SIG-M5 (cell line): ENCODE measurements around the gene SSU72.
"Not testable (repeated sequence)": the region's sequence is repeated elsewhere in the genome, so short reads cannot be mapped to it uniquely, and the experiment has no call there.

Experiments used
- DNase-seq: peaks from one replicate; lab custom pipeline; 2025; lab: John Stamatoyannopoulos, UW

SSU72 gene

DNA sequence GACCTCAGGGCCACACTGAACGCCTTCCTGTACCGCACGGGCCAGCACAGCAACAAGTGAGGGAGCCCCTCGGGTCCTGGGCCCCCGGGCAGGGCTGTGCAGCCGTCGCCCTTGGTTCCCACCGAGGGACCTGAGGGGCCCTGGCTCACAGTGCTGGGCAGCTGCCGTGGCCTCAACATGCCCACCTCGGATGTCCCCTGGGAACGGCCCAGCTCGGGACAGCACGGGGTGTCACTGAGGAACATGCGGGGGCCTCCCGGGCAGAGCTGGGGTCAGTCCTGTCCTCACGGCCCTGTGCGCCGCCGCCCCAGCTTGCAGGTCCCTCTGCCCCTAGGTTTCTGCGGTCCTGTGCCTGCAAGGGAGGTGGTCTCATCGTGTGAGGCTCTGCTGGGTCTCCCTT, 48.2 kb downstream of the SSU72 start:
- DNase-seq, result not testable (repeated sequence)

DNA sequence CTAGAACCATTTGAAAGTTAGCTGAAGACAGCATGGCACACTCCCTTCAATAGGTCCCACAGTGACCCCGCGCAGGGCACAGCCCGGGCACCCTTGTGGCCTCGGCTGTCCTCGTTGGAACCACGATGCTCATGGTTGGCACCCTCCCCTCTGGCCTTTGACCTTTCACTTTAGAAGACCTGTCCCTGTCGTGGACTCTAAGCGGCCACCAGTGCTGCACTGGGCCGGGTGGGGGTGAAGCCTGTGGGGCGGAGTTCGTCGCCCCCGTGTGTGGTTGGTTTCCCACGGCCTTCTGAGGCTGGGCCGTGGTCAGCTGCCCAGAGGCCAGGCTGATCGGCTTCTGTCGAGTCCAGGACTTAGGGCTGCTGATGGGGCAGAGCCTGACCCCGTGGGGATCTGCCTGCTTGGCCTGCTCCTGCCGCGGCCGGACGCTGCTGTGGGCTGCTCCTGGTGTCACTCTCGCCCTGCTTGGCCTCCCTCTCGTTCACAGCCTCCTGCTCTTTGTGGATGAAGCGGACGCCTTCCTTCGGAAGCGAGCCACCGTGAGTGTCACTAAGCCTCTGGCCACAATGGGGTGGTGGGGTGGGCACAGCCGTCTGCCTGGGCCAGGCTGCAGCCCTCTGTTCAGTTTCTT, 49.8 kb downstream of the SSU72 start:
- DNase-seq, result not testable (repeated sequence)

GRCh38 chr1:1523651-1524050, 51.0 kb downstream of the SSU72 start:
- DNase-seq, result not testable (repeated sequence)

GRCh38 chr1:1523226-1523625, 51.4 kb downstream of the SSU72 start:
- not testable (repeated sequence) for DNase-seq

DNA sequence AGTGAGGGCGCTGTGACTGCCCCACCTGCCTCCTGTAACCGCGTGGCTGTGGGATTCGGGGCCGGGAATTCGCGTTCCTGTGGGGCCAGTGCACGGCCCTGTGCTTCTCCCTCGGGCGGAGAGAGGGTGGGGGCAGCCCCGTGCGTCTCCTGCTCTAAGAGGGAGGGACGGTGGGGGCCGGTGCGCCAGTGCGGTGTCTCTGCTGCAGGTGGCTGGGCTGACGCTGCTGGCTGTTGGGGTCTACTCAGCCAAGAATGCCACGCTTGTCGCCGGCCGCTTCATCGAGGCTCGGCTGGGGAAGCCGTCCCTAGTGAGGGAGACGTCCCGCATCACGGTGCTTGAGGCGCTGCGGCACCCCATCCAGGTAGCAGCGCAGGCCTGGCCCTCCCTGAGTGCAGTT, 52.1 kb downstream of the SSU72 start:
- DNase-seq, result not testable (repeated sequence)

DNA sequence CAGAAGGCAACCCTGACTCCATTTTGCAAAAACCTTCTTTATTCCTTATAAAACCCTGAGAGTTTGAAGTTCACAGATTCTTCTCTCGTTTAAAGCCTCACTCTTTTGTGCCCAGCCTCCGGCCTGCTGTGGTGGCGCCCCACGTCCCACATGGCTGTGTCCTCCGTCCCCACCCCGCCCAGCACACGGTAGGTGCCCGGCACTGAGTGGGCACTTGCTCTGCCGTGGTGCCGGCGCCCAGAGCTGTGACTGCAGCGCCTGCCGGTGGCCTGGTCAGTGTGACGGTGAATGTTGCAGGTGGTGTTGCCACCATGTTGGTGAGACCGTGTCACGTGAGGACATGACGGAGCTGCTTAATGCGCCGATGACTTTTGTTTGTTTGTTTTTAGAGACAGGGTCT, 53.3 kb downstream of the SSU72 start:
- DNase-seq, result no peak

DNA sequence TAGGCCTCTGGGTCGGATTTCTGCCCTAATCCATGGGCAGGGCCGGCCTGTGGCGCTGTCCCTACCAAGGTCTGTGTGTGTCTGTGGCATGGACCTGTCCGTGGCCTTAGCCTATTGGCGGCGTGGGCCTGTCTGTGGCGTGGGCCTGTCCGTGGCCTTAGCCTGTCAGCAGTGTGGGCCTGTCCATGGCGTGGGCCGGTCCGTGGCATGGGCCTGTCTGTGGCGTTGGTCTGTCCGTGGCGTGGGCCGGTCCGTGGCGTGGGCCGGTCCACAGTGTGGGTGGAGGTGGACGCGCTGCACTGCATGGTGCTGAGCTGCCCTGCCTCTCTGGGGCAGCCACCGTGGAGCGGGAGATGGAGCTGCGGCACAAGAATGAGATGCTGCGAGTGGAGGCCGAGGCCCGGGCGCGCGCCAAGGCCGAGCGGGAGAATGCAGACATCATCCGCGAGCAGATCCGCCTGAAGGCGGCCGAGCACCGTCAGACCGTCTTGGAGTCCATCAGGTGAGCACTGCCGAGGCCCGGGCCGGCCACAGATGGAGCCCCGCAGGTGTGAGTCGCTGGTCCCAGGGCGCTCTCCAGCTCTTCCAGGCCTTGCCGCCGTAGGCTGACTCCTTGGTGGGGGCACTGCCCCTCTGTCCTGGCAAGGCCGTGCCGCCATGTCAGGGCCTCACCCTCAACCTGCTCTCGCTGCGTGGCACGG, 54.7 kb downstream of the SSU72 start:
- not testable (repeated sequence) for DNase-seq

GRCh38 chr1:1518621-1519007, 56.0 kb downstream of the SSU72 start:
- not testable (repeated sequence) for DNase-seq

GRCh38 chr1:1517973-1518620, 56.6 kb downstream of the SSU72 start:
- no peak for DNase-seq

DNA sequence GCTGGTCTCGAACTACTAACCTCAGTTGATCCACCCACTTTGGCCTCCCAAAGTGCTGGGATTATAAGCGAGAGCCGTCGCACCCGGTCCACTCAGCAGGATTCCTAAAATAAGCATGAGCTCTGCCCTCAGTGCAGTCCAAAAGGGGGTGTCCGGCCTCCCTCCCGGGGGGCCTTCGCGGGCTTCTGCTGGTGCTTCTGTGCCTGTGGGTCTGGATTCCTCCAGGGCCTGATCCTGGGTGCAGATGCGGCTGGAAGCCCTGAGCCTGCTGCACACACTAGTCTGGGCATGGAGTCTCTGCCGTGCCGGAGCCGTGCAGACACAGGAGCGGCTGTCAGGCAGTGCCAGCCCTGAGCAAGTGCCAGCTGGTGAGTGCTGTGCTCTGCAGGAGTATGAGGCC, 57.7 kb downstream of the SSU72 start:
- DNase-seq, result not testable (repeated sequence)

- DNase-seq, result not testable (repeated sequence)
Observed at GRCh38 chr1:1514376-1514775, 60.3 kb downstream of the SSU72 start.

GRCh38 chr1:1513675-1514074, 61.0 kb downstream of the SSU72 start:
- DNase-seq, result not testable (repeated sequence)

- DNase-seq, result not testable (repeated sequence)
Observed at GRCh38 chr1:1512425-1512824, 62.2 kb downstream of the SSU72 start.

GRCh38 chr1:1511533-1512285, 63.0 kb downstream of the SSU72 start, which contains the start of gene ATAD3A:
TSS of gene ATAD3A (plus strand) at chr1:1512162. CDS start at chr1:1512269, 107 bp downstream.
- peak; percentile 46 for DNase-seq

- no peak for DNase-seq
Observed at GRCh38 chr1:1510912-1511532, 63.6 kb downstream of the SSU72 start.

GRCh38 chr1:1509465-1509850, 65.2 kb downstream of the SSU72 start:
- not testable (repeated sequence) for DNase-seq

DNA sequence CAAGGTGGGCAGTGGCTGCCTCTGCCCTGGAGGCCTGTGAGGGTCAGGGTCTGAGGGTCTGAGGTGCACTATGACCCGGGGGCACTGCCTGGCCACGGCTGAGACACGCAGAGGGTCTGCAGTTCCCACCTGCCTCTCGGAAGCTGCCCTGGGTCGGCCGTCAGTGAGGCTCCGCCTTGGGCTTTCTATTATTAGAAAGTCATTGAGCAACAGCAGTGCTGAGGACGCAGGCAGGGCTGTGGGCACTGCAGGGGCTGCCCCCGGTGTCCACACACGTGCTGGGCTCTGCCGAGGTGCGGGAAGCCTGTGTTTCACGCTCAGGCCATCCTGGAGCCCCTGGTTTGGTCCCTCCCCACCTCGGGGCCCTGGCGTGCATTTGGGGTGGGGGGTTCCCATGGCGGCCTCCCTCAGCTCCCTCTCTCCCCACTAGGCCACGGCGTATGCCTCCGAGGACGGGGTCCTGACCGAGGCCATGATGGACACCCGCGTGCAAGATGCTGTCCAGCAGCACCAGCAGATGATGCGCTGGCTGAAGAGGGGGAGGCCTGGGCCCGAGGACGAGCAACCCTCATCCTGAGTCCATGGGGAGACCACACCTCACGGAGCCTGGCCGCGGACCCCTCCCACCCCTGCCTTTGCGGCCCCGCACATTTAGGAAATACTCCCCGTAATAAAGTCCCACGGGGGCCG, 65.7 kb downstream of the SSU72 start:
- DNase-seq, result not testable (repeated sequence)

- no peak for DNase-seq
Observed at GRCh38 chr1:1507305-1507704, 67.4 kb downstream of the SSU72 start.

DNA sequence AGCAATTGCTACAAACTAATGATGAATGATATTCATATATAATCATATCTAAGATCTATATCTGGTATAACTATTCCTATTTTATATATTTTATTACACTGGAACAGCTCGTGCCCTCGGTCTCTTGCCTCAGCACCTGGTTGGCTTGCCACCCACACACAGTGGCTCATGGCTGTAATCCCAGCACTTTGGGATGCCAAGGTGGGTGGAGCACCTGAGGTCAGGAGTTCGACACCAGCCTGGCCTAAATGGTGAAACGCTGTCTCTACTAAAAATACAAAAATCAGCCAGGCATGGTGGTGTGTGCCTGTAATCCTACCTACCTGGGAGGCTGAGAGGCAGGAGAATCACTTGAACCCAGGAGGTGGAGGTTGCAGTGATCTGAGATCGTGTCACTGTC, 68.9 kb downstream of the SSU72 start:
- DNase-seq, result not testable (repeated sequence)

DNA sequence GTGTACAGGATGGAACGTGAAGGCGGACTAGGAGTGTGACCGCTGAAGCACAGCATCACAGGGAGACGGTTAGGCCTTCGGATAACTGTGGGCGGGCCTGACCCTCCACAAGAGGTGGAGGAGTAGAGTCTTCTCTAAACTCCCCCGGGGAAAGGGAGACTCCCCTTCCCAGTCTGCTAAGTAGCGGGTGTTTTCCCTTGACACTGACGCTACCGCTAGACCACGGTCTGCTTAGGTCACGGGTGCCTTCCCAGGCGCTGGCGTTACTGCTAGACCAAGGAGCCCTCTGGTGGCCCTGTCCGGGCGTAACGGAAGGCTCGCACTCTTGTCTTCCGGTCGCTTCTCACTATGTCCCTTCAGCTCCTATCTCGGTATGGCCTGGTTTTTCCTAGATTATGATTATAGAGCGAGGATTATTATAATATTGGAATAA, 69.3 kb downstream of the SSU72 start:
- not testable (repeated sequence) for DNase-seq

- not testable (repeated sequence) for DNase-seq
Observed at GRCh38 chr1:1504777-1505365, 69.8 kb downstream of the SSU72 start.
